Inflammatory macrophage treated with lipopolysaccharide for 4 hours (primary cell): ENCODE measurements around the gene CAMKMT.

Experiments
- DNase-seq: peaks from one replicate; pipeline ENCODE4 v3.0.0-alpha.2; 2020

Gene CAMKMT

GRCh38 chr2:44778671-44779476 lies 417.1 kb downstream of the CAMKMT start:
- peak; percentile 68 for DNase-seq

GRCh38 chr2:44779793-44780192 lies 418.0 kb downstream of the CAMKMT start:
- no peak for DNase-seq

GRCh38 chr2:44780406-44780805 lies 418.7 kb downstream of the CAMKMT start:
- DNase-seq, result no peak

- no peak for DNase-seq
These were observed 423.7 kb downstream of the CAMKMT start for GRCh38 chr2:44785433-44785832.

GRCh38 chr2:44786045-44786816 lies 424.5 kb downstream of the CAMKMT start:
- DNase-seq, result no peak

GRCh38 chr2:44786817-44787214 lies 425.1 kb downstream of the CAMKMT start:
- no peak for DNase-seq

GRCh38 chr2:44787663-44788062 lies 425.9 kb downstream of the CAMKMT start:
- no peak for DNase-seq

- DNase-seq, result no peak
These were observed 427.7 kb downstream of the CAMKMT start for GRCh38 chr2:44789446-44789845.

- no peak for DNase-seq
These were observed 428.4 kb downstream of the CAMKMT start for GRCh38 chr2:44789971-44790721.

- DNase-seq, result peak; percentile 10
These were observed 431.6 kb downstream of the CAMKMT start for GRCh38 chr2:44793322-44793870.

- no peak for DNase-seq
These were observed 435.0 kb downstream of the CAMKMT start for GRCh38 chr2:44796771-44797170.

GRCh38 chr2:44798139-44798659 lies 436.5 kb downstream of the CAMKMT start:
- DNase-seq, result no peak

- DNase-seq, result no peak
These were observed 437.4 kb downstream of the CAMKMT start for GRCh38 chr2:44799105-44799504.

GRCh38 chr2:44799754-44800153 lies 438.0 kb downstream of the CAMKMT start:
- no peak for DNase-seq

- no peak for DNase-seq
These were observed 439.6 kb downstream of the CAMKMT start for GRCh38 chr2:44801289-44801840.

GRCh38 chr2:44801841-44802776 lies 440.4 kb downstream of the CAMKMT start:
- DNase-seq, result no peak

GRCh38 chr2:44802777-44803424 lies 441.2 kb downstream of the CAMKMT start:
- no peak for DNase-seq

- peak; percentile 23 for DNase-seq
These were observed 442.9 kb downstream of the CAMKMT start for GRCh38 chr2:44804406-44805265.

GRCh38 chr2:44805401-44806235 lies 443.9 kb downstream of the CAMKMT start:
- no peak for DNase-seq
